Mucosa of descending colon (tissue), 3 donors: ENCODE results near the gene C2orf76. TPM values are rescaled to one million over a fixed set of nuclear protein-coding genes. Genes with fewer than 3 reads are reported as not detected.

Experiments used
- ATAC-seq: fragments of 200-7000 bp; cut with Tn5 transposase; one replicate; pipeline ENCODE4 v1.9.1; 2020; ENCODE audit warnings: mild to moderate bottlenecking, moderate library complexity
- DNase-seq, 3 donors: peaks; one replicate each; pipeline ENCODE4 v3.0.0-alpha.2; 2020
- H3K36me3 ChIP-seq: fragments of 200-600 bp; one replicate; pipeline ENCODE4 v1.8.0; 2021; ENCODE audit warnings: low read depth, mild to moderate bottlenecking
- H3K4me1 ChIP-seq: fragments of 200-600 bp; one replicate; pipeline ENCODE4 v1.8.0; 2021; ENCODE audit warnings: low read depth, mild to moderate bottlenecking
- H3K4me3 ChIP-seq: fragments of 200-600 bp; one replicate; pipeline ENCODE4 v1.8.0; 2021; ENCODE audit warnings: mild to moderate bottlenecking
- H3K9me3 ChIP-seq: fragments of 200-600 bp; one replicate; pipeline ENCODE4 v1.8.0; 2021; ENCODE audit warnings: mild to moderate bottlenecking
- CTCF ChIP-seq: fragments of 200-600 bp; IDR thresholded peaks from one replicate; pipeline ENCODE4 v1.8.0; 2022; ENCODE audit warnings: antibody characterized with exemption, mild to moderate bottlenecking
- intact Hi-C, 2 donors: fragments of 100-400 bp; cut with DNase I in 1 of 2; cut with micrococcal nuclease in 1 of 2; formaldehyde crosslinking; loops; one replicate each; pipeline versions ENCODE4 v1.11.0 to v1.11.1; 2022; cut with DNase I, micrococcal nuclease
- total RNA-seq, 3 donors: library from RNA; stranded (reverse); fragmentation: NEBNext Ultra II Directional in 2 of 3; extraction: Animal tissue kit (Norgen Biotek cat#: 25700) in 2 of 3; gene quantifications; one replicate each; pipeline versions ENCODE4 v1.2.1 to v1.2.4, GENCODE V29; 2021 to 2023
- donor health status: DM: no; HTN: no; CAD: no; lungs with moderate emphysema.
- donor health status: DM: no; HTN: no; CAD: no.
- donor health status: DM: no; HTN: yes; CAD: no.

C2orf76 gene
- total RNA-seq, 3 donors from 2014 or later = 5.4 to 11.2 (median 5.5) TPM

- Histone ChIP-seq H3K36me3 (no peaks in the 10 kb centered on the region), H3K4me3 (no peak overlapping the region), H3K9me3 (no peaks in the 10 kb centered on the region), H3K4me1 (peaks cover 8% of the 10 kb centered on the region)
- no peak for DNase-seq
- intact Hi-C loops = no loop called here
- ATAC-seq = no peak
- TF ChIP-seq CTCF = no peak
Observed at GRCh38 chr2:119301413-119301812, 65.2 kb downstream of the C2orf76 start.

- peaks cover 2% of the 10 kb centered on the region for H3K4me1 ChIP-seq
- H3K4me3 ChIP-seq = no peak overlapping the region
- DNase-seq = no peak
- TF ChIP-seq CTCF = no peak
- H3K36me3 ChIP-seq = no peaks in the 10 kb centered on the region
- intact Hi-C loops = no loop called here
- H3K9me3 ChIP-seq = no peaks in the 10 kb centered on the region
- ATAC-seq = no peak
Observed at GRCh38 chr2:119295688-119296375, 70.8 kb downstream of the C2orf76 start.

- intact Hi-C loops = loop anchor here in 1 of 2 donors (5.0 kb wide), 1 partner anchor 412 kb away; no protein-coding TSS in a partner anchor
- Histone ChIP-seq H3K36me3 (no peaks in the 10 kb centered on the region), H3K4me1 (peaks cover 2% of the 10 kb centered on the region), H3K4me3 (no peak overlapping the region), H3K9me3 (no peaks in the 10 kb centered on the region)
- DNase-seq = no peak
- ATAC-seq = no peak
- TF ChIP-seq CTCF = no peak
Observed at GRCh38 chr2:119294671-119295070, 72.0 kb downstream of the C2orf76 start.

GRCh38 chr2:119293900-119294299 is 72.7 kb downstream of the C2orf76 start:
- no peak for DNase-seq
- TF ChIP-seq CTCF = no peak
- Histone ChIP-seq H3K4me3 (no peak overlapping the region), H3K4me1 (peaks cover 2% of the 10 kb centered on the region), H3K9me3 (no peaks in the 10 kb centered on the region), H3K36me3 (no peaks in the 10 kb centered on the region)
- intact Hi-C loops = loop anchor here in 1 of 2 donors (5.0 kb wide), 1 partner anchor 412 kb away; no protein-coding TSS in a partner anchor
- no peak for ATAC-seq

- no peaks in the 10 kb centered on the region for H3K9me3 ChIP-seq
- no peaks in the 10 kb centered on the region for H3K36me3 ChIP-seq
- ATAC-seq (no peak), DNase-seq (no peak)
- intact Hi-C loops = loop anchor here in 1 of 2 donors (5.0 kb wide), 1 partner anchor 411 kb away; no protein-coding TSS in a partner anchor
- no peak overlapping the region for H3K4me3 ChIP-seq
- no peaks in the 10 kb centered on the region for H3K4me1 ChIP-seq
- no peak for TF ChIP-seq CTCF
Observed at GRCh38 chr2:119293254-119293653, 73.4 kb downstream of the C2orf76 start.
